NCI-H226 (cell line): ENCODE results near the gene PLGRKT.
"Not testable (repeated sequence)": the region's sequence is repeated elsewhere in the genome, so short reads cannot be mapped to it uniquely, and the experiment has no call there.

ENCODE experiments used
- DNase-seq: peaks from one replicate; pipeline ENCODE4 v3.0.0-alpha.2; 2015

PLGRKT gene

DNA sequence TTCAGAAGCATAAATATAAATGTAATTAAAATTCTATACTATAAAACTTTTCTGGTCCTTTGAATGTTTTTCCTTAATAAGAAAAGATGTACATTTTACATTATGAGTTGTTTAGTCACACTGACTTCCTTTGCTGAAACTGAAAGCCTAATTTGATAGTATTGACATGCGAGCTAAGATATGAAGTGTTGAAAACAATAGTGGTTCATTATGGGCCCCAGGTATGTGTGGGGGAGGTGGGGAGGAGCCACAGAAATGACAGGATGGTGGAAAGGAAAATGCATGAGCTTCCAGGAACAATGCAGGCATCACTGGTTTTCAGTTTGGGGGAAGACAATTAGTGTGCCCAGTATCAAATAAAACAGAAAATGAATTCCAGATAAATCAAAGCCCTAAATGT, 62.6 kb downstream of the PLGRKT start:
- peak; percentile 17 for DNase-seq

DNA sequence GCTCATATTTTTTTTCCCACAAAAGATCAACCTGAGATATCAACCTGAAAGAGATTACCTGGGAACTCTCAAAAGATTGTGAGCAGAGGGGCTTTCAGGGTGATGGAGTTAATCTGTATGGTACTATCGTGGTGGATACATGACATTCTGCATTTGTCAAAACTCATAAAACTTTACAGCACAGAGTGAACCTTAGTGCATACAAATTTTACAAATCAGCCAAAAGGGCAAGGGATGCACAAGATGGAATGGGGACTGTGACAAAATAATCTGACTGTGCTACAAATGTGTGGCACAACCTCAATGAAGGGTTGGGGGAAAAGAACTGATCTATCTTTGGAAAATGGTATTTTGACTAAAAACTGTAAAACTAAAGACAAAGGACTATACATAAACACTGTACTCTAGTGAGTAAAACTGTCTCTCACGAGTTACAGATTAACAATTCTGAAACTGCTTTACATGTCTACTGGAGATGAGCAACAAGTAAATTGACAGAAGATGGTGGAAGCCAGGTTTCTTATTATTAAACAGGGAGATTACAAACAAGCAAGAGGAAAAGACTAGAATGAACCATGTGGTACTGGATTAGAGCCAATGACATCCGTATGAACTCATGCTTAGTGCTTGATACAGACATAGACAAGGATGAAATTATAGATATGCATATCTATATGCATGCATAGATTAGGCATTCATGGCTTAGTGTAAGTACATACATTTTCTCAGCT, 73.3 kb downstream of the PLGRKT start:
- peak; percentile 26 for DNase-seq

DNA sequence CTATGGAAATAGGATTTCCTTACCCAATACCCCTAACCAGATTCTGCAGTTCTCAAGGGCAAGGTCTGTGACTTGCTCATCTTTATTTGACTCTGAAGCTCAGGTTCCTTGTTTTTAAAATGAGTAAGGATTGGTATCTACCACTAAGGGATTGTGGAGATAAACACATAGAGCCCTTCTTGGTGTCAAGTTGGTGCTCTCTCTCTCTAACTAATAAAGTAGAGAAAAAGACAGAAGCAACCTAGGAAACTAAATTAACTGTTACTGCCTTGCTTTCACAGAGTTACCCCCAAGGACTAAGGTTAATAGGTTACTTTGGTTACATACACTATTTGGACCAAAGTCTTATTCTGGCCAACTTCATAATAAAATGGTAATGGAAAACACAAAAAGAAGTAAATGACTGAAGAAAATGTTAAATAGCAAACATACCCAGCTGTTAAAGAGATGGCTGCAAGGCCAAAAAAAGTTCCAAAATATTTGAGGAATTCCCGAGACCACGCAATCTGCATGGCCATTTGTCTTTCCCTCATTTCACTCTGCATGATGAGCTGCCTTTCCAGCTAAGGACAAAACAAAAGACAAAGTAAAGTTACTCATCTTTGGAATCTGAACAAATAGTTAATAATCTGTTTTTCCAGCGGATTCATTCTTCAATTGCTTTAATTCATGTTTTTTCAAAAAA, 76.3 kb downstream of the PLGRKT start:
- no peak for DNase-seq

DNA sequence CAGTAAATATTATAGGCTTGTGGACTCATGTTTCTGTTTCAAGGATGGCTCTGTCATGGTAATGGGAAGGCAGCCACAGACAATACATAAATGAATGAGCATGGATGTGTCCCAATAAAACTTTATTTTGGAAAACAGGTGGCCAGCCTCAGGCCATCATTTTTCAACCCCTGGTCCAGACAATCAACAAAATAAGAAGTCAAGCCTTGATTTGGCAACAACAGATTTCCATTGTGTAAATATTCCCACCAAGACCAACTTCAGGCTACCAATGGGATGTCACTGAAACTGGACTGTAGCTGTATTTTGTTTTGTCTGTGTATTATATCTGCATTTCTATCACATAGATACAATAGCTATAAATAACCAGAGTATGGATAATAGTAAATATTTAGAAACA, 77.4 kb downstream of the PLGRKT start:
- DNase-seq: no peak

DNA sequence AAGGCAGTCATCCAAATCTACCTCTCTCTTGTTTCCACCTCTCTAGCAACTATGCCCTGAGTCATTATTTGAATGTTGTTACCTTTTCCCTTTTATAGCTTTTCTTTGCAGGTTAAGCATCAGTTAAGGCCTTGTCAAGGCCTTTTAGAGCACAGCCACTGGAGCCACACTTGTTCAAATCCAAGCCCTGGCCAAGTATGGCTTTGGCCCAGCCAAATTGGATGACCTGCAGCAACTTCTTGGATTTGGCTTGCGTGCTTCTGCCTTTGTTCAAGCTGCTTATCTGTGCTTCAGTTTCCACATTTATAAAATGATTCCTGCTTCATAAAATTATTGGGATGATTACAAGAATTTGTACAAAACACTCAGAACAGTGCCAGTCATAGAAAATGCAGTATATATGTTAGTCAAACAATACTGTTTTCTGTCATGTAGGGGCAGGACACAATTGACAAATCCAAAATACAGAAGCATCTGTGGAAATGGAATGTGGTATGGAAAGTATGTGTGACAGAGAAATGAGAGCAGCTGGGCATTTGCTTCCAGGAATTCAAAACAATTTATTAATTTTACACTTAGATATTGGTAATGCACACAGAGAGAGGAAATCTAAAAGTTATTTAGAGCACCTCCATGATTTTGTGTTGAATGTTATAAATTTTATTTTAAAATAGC, 80.2 kb downstream of the PLGRKT start:
- no peak for DNase-seq

DNA sequence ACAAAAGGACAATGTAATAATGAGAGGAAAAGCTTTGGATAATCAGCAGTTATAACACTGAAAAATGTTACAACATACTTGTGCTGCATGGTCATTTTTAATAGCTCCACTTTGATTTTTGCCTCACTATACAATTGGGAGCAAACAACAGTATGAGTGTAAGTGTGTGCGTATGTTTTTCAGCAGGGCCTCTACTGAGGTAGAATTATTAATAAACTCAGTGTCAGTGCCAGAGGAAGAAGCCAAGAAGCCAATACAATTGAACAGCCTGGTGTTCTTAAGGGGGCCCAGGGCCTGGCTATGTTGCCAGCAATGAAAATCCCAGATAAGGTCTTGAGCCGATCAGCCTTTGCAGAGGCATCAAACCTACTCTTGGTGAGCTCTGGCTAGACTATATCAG, 81.9 kb downstream of the PLGRKT start:
- DNase-seq: no peak

DNA sequence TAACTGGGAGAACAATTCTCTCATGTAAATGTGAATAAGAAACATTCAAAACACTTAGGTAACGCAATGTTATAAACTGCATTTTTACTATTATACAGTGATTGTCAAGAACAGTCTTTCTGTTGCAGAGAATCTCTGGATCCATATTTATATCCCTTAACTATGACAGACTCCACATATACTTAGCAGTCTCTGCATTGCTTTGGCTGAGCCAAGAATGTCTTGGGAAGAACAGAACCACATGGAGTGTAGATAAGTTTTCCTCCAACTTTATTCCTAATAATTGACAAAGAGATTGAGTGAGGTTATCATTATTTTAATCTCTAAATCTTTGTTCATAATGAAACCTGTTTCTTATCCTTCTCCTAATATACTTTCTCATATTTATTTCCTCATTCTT, 82.5 kb downstream of the PLGRKT start:
- no peak for DNase-seq

DNA sequence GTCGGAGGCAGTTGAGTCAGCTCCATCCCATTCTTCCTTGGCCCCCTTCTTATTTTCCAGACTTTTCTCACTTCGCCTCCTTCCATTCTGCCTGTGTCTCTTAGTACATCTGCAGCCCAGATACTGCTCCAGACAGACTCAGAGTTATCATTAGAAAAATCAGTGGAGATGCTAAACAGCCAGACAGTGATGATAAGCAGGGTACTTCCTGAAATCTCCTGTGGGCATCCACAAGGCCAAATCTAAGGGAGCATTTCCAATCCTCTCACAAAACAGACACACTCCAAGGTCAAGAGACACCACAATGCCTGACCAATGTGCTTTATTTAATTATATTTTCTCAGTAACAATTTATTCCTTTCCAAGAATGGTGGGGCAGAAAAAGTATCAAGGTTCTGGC, 83.5 kb downstream of the PLGRKT start:
- no peak for DNase-seq

DNA sequence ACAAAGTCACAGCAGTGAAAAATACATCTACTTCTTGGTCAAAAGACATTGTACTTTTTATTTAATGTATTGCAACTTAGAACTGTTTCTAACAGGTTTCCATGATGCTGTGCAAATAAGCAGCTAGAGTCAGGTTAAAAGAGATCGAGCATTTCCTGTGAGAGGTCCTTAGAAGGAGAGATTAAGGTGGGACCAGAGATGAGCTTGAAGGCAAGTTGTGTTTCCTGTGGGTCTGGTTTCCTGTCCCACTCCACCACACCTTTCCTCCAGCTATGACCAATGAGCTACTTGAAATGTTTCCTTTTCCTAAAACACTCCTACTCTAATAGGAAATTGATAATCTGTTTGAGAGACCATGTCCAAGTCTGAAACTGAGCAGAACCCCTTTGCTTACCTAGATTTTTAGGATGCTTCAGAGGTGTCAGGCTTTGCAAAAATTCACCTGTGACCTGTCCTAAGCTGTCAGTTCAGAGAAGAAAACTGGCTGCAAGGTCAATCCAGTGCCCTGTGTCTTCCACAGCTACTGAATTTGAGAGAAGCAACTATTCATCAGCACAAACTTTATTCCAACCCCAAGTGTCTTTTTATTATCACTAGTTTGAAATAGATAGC, 85.0 kb downstream of the PLGRKT start:
- DNase-seq: no peak

DNA sequence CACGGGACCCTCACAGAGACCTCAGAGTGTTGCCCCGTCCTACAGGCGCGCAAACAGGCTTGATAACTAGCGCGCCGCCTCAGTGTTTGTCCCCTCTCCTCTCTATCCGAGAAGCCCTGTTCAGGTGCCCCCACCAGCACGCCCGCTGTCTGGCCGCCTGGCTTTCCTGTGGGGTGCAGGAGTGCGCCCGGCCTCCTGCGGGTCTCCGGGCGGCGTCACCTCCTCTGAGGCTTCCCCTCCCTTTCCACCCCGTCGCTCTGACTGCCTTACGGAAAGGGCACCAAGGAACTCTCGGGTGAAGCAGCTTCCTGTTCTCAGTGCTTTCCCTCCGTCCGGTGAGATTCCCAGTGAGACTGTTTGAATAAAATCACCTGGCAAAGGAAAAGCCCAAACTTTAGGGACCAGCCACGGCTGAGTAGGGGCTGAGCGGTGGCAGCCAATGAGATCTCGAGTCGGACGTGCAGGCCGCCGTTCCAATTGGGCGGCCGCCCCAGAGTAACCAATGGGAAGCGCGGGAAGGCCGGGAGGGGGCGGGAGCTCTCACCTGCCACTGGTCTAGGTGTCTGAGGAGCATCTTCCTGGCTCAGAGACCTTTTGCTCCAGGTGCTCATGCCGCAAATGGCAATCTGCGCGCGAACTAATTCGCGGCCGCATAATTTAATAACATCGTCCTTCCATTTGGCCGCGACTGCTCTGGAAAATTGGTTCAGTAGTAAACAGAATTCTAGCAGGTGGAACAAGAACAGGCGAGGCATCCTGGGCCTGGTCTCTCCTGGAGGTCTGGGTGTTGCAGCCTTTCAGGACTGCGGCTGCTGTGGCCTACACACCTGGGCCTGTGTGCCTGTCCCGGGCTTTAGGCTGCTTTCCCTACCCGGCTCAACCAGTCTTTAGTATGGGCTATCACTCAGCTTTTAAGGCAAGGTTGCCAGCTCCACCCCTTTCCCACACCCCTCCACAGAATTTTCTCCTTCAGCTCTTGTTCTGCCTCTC, 98.4 kb downstream of the PLGRKT start, which contains the start of gene RLN1:
TSS of gene RLN1 (minus strand) at position 885 of the 990 bp plus-strand sequence. CDS start at position 755, 130 bp downstream.
- DNase-seq: not testable (repeated sequence)

DNA sequence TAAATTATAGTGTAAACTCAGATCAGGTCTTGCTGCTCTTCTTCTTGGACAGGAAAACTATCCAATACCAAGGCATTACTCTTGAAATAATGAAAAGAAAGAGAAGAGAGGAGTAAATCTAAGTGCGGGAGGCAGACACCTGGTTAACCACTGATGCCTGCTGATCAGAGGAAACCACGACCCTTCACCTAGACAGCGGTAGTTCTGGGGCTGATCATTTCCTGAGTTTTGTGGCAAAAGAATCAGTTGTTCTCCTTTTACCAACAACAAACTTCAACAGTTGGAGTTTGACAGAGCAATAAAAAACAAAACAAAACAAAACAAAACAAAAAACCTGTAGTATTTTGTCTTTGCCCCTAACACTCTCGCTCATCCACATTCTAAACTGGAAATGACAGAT, 101.0 kb downstream of the PLGRKT start:
- DNase-seq: no peak

DNA sequence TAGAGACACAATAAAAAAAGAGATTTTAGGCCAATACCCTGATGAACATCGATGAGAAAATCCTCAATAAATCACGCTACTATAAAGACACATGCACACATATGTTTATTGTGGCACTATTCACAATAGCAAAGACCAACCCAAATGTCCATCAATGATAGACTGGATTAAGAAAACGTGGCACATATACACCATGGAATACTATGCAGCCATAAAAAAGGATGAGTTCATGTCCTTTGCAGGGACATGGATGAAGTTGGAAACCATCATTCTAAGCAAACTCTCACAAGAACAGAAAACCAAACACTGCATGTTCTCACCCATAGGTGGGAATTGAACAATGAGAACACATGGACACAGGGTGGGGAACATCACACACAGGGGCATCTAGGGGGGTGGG, 106.4 kb downstream of the PLGRKT start:
- not testable (repeated sequence) for DNase-seq

DNA sequence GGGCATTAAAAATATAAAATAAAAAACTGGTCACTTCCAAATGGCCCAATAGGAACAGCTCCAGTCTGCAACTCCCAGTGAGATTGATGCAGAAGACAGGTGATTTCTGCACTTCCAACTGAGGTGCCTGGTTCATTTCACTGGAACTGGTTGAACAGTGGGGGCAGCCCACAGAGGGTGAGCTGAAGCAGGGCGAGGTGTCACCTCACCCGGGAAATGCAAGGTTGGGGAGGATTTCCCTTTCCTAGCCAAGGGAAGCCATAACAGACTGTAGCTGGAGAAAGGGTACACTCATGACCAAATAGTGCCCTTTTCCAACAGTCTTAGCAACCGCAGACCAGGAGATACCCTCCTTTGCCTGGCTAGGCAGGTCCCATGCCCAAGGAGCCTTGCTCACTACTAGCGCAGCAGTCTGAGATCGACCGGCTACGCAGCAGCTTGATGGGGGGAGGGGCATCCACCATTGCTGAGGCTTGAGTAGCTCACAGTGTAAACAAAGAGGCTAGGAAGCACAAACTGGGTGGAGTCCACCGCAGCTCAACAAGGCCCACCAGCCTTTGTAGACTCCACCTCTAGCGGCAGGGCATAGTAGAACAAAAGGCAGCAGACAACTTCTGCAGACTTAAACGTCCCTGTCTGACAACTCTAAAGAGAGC, 110.7 kb downstream of the PLGRKT start:
- DNase-seq: no peak

DNA sequence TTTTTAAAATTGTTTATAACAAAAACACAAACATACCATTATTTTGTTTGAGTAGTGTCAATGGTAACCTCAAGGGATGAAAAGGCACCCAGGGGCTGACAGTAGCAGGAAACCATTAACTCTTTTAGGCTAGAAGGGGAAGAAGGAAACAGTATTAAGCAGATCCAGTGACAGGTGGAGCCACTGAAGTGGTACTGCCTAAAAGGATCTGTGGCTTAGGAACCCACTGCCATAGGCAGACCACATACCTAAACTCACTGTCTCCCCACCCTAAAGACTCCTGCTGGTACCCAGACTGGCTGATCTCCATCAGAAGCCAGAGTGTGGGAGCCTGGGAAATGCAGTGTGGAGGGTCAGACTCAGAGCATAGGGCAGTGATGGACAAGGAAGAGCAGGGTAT, 111.5 kb downstream of the PLGRKT start:
- DNase-seq: no peak

DNA sequence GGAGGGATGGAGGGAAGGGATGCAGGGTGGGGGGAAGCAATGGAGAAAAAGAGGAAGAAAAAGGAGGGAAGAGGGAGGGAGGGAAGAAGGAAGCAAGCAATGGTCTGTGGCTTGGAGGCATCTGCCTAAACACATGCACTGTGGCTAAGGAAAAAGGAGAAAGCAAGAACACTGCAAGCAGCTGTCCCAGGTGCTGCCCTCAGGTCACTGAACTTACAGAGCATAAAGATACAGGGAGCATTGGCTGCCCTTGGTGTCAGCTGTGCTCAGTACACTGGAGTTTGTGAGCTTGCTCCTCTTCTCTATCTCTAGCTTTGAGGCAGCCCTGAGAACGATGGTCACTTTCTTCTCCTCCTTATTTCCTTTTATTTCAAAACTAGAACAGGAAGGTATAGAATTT, 116.1 kb downstream of the PLGRKT start:
- not testable (repeated sequence) for DNase-seq

DNA sequence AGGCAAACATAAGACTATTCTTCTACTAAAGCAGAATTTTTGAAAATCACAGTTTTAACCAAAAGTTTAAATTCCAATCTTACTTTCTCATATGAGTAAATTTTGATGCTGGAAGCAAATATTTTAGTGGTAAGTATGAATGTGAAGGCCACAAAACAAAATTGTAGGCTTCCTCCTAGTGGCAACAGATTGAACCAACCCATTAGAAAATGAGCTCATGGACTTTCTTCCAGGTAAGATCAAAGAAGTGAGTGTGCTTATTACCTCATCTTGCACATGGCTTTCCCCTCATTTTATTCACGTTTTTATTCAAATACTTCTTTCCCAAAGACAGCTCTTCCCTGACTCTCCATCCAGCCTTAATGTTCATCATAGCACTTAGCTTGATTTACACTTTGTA, 116.7 kb downstream of the PLGRKT start:
- no peak for DNase-seq

DNA sequence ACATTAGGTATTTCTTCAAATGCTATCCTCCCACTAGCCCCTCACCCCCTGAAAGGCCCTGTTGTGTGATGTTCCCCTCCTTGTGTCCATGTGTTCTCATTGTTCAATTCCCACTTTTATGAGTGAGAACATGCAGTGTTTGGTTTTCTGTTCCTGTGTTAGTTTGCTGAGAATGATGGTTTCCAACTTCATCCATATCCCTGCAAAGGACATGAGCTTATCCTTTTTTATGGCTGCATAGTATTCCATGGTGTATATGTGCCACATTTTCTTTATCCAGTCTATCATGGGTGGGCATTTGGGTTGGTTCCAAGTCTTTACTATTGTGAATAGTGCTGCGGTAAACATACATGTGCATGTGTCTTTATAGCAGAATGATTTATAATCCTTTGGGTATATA, 121.3 kb downstream of the PLGRKT start:
- not testable (repeated sequence) for DNase-seq

DNA sequence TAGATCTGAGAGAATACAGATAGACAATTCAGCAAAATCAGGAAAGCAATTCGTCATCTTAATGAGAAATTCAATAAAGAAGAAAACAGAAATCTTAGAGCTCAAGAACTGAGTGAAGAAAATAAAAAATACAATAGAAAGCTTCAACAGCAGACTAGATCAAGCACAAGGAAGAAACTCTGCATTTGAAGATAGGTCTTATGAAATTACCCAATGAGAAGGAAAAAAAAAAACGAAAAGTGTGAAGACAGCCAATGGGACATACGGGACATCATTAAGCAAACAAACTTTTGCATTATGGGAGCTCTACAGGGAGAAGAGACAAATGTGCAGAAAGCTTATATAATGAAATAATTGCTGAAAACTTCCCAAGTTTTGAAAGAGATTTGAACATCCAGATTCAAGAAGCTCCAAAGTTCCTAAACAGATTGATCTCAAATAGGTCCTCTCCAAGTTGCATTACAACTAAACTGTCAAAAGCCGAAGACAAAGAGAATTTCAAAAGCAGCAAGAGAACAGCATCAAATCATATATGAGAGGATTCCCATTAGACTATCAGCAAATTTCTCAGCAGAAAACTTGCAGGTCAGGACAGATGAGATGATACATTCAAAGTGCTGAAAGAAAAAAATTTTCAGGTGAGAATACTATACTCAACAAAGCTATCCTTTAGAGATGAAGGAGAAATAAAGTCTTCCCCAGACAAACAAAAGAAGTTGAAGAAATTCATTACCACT, 122.4 kb downstream of the PLGRKT start:
- no peak for DNase-seq

DNA sequence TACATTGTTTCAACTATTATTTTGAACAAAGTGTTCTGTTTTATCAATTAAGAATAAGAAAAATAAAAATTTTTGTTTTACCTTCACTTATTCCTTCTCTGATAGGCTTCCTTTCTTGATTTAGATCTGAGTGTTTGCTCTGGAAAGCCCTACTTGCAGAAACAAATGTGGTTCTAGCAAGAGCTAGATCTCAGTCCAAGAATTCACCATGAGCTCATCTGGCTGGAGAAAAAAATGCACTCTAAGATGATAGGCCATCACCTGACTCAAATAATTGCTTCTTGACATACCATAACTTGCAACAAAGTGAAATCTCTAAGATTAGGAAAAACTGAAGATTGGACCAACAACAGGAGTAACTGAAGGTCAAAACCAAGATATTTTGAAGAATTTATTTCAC, 126.9 kb downstream of the PLGRKT start:
- DNase-seq: peak; percentile 37
